Measurements from ENCODE around the gene ABCB9.
"Not testable (repeated sequence)": the region's sequence is repeated elsewhere in the genome, so short reads cannot be mapped to it uniquely, and the experiment has no call there.

ABCB9 gene

DNA sequence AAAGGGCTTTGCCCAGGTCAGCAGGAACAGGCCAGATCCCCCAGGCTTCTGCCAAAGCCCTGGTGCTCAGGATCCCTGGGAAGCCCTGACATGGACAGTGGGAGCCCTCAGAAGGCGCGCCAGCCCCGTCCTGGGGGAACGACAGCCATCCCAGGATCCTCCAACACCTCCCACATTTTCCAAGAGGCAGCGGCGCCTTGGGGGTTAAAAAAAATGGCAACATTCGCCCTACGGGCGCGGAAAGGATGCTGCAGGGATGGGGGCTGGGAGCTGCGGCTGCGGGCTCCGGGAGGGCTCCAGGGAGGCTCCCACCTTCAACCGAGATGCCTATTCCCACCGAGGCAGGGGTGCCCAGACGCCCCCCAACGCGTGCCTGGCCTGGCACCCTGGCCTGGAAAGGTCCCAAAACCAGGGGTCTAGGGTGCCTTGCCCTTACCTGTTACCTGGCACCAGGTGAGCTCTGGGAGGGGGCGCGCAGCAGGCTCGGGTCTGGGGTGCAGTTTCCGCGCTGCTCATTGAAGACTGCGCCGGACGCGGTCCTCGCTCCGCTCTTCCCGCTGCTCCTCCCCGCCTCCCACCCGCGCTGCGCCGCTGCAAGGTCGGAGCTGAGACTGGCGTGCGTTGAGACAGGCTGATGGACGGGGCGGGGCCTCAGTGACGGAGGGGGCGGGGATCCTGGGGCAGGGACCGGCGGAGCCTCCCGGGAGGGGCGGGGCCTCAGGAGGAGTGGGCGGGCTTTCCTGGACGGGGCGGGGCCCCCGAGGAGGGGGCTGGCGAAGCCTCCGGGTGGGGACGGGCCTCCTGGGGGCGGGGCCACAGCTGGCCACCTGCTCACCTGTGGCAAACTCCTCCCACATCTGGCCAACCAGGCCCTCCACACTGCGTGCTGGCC lies at the start of gene ABCB9:
Gene ABCB9, minus strand, starts transcription at position 613 of the 892 bp plus-strand sequence. CDS start 6,228 bp downstream, outside the sequence.
- H3K4me3 Mint-ChIP-seq: peak within 1 kb of the TSS; percentile 66

DNA sequence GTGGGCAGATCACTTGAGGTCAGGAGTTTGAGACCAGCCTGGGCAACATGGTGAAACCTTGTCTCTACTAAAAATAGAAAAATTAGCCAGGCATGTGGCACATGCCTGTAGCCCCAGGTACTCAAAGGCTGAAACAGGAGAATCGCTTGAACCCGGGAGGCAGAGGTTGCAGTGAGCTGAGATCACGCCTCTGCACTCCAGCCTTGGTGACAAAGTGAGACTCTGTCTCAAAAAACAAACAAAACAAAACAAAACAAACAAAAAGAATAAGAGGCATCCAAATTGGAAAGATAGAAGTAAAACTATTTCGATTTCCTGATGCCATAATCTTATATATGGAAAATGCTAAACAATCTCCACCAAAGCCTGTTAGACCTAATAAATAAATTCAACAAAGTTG lies 48.2 kb upstream of the ABCB9 start:
- H3K27ac Mint-ChIP-seq; DNase-seq; H3K4me1 Mint-ChIP-seq (ENCODE audit: low read depth); H3K27me3 Mint-ChIP-seq; H3K4me3 Mint-ChIP-seq; H3K9me3 Mint-ChIP-seq: not testable (repeated sequence)
- H3K36me3 Mint-ChIP-seq (ENCODE audit: low read depth): peaks cover 16% of the 10 kb centered on the region

More for the DNA sequence above, at the start of gene ABCB9:
- DNase-seq: peak; percentile 93
- no peaks in the 10 kb centered on the region for H3K9me3 Mint-ChIP-seq
- no peak within 1 kb of the TSS for H3K27ac Mint-ChIP-seq
- H3K4me1 Mint-ChIP-seq (ENCODE audit: low read depth): peaks cover 7% of the 10 kb centered on the region
- H3K27me3 Mint-ChIP-seq: no peaks in the 10 kb centered on the region
- no peaks in the 10 kb centered on the region for H3K36me3 Mint-ChIP-seq (ENCODE audit: low read depth)

GRCh38 chr12:123013185-123014095 lies 47.2 kb upstream of the ABCB9 start:
- peaks cover 17% of the 10 kb centered on the region for H3K36me3 Mint-ChIP-seq (ENCODE audit: low read depth)
- no peak overlapping the region for H3K27ac Mint-ChIP-seq
- no peak overlapping the region for H3K4me3 Mint-ChIP-seq
- H3K4me1 Mint-ChIP-seq (ENCODE audit: low read depth): no peaks in the 10 kb centered on the region
- H3K27me3 Mint-ChIP-seq: no peaks in the 10 kb centered on the region
- no peak for DNase-seq
- H3K9me3 Mint-ChIP-seq: no peaks in the 10 kb centered on the region

GRCh38 chr12:123011701-123012100 lies 45.4 kb upstream of the ABCB9 start:
- H3K27me3 Mint-ChIP-seq: no peaks in the 10 kb centered on the region
- DNase-seq: no peak

GRCh38 chr12:123010681-123011080 lies 44.4 kb upstream of the ABCB9 start:
- Mint-ChIP-seq H3K4me1 (ENCODE audit: low read depth) (no peaks in the 10 kb centered on the region), H3K36me3 (ENCODE audit: low read depth) (peaks cover 18% of the 10 kb centered on the region), H3K9me3 (no peaks in the 10 kb centered on the region), H3K27ac (no peak overlapping the region), H3K4me3 (no peak overlapping the region), H3K27me3 (no peaks in the 10 kb centered on the region)
- DNase-seq: no peak

More at GRCh38 chr12:123011701-123012100, 45.4 kb upstream of the ABCB9 start:
- H3K4me3 Mint-ChIP-seq: no peak overlapping the region
- no peaks in the 10 kb centered on the region for H3K9me3 Mint-ChIP-seq
- H3K27ac Mint-ChIP-seq: peak overlapping the region; percentile 37
- peaks cover 21% of the 10 kb centered on the region for H3K36me3 Mint-ChIP-seq (ENCODE audit: low read depth)
- H3K4me1 Mint-ChIP-seq (ENCODE audit: low read depth): no peaks in the 10 kb centered on the region

- no peak for DNase-seq
- H3K36me3 Mint-ChIP-seq (ENCODE audit: low read depth): peaks cover 20% of the 10 kb centered on the region
- H3K4me3 Mint-ChIP-seq: no peak overlapping the region
- H3K9me3 Mint-ChIP-seq: no peaks in the 10 kb centered on the region
- H3K27ac Mint-ChIP-seq: no peak overlapping the region
- no peaks in the 10 kb centered on the region for H3K27me3 Mint-ChIP-seq
- H3K4me1 Mint-ChIP-seq (ENCODE audit: low read depth): no peaks in the 10 kb centered on the region
Measured at GRCh38 chr12:123010110-123010509, 43.8 kb upstream of the ABCB9 start.

DNA sequence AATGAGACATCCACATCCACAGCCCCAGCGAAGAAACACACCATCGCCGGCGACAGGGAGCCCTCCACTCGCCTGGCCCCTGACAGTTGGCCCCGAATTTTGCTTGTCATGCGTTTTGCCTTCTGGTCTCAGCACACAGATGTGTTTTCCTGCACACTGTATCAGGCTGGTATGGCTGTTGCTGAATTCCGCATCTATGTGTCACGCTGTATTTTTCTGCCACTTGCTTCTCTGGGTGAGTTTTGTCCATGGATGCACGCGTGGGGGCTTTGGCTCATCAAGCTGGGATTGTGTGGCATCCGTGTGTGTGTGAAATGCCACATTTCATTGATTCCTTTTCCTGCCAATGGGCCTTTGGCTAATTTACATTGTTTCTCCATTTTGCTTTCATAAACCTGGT lies 40.7 kb upstream of the ABCB9 start:
- Mint-ChIP-seq H3K9me3 (no peaks in the 10 kb centered on the region), H3K4me3 (no peak overlapping the region), H3K4me1 (ENCODE audit: low read depth) (no peaks in the 10 kb centered on the region), H3K27ac (no peak overlapping the region), H3K27me3 (no peaks in the 10 kb centered on the region), H3K36me3 (ENCODE audit: low read depth) (peaks cover 24% of the 10 kb centered on the region)
- DNase-seq: no peak

GRCh38 chr12:123005081-123005626 lies 38.9 kb upstream of the ABCB9 start:
- no peak for DNase-seq
- Mint-ChIP-seq H3K4me3 (no peak overlapping the region), H3K36me3 (ENCODE audit: low read depth) (peaks cover 28% of the 10 kb centered on the region), H3K27me3 (no peaks in the 10 kb centered on the region), H3K27ac (no peak overlapping the region), H3K9me3 (no peaks in the 10 kb centered on the region), H3K4me1 (ENCODE audit: low read depth) (no peaks in the 10 kb centered on the region)

- H3K27me3 Mint-ChIP-seq: no peaks in the 10 kb centered on the region
- H3K4me1 Mint-ChIP-seq (ENCODE audit: low read depth): no peaks in the 10 kb centered on the region
- no peak overlapping the region for H3K27ac Mint-ChIP-seq
- no peak for DNase-seq
- H3K9me3 Mint-ChIP-seq: no peaks in the 10 kb centered on the region
- peaks cover 23% of the 10 kb centered on the region for H3K36me3 Mint-ChIP-seq (ENCODE audit: low read depth)
- H3K4me3 Mint-ChIP-seq: no peak overlapping the region
Measured at GRCh38 chr12:123004287-123004686, 38.0 kb upstream of the ABCB9 start.

GRCh38 chr12:123003257-123003656 lies 37.0 kb upstream of the ABCB9 start:
- H3K36me3 Mint-ChIP-seq (ENCODE audit: low read depth): peaks cover 23% of the 10 kb centered on the region
- H3K27me3 Mint-ChIP-seq: no peaks in the 10 kb centered on the region
- no peak overlapping the region for H3K4me3 Mint-ChIP-seq
- H3K9me3 Mint-ChIP-seq: no peaks in the 10 kb centered on the region
- no peak overlapping the region for H3K27ac Mint-ChIP-seq
- no peak for DNase-seq
- H3K4me1 Mint-ChIP-seq (ENCODE audit: low read depth): no peaks in the 10 kb centered on the region

DNA sequence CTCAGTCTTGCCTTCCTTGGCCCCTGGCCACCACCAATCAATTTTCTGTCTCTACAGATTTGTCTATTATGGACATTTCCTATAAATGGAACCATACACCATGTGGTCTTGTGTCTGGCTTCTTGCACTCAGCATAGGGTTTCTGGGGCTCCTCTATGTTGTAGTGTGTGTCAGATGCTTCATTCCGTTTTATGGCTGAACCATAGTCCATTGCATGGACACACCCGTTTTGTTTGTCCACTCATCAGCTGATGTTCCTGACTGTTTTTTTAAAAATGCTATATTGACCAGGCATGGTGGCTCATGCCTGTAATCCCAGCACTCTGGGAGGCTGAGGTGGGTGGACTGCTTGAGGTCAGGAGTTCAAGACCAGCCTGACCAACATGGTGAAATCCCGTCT lies 35.2 kb upstream of the ABCB9 start:
- H3K27ac Mint-ChIP-seq: no peak overlapping the region
- no peaks in the 10 kb centered on the region for H3K9me3 Mint-ChIP-seq
- no peak overlapping the region for H3K4me3 Mint-ChIP-seq
- DNase-seq: no peak
- H3K36me3 Mint-ChIP-seq (ENCODE audit: low read depth): peaks cover 22% of the 10 kb centered on the region
- no peaks in the 10 kb centered on the region for H3K4me1 Mint-ChIP-seq (ENCODE audit: low read depth)
- H3K27me3 Mint-ChIP-seq: no peaks in the 10 kb centered on the region

DNA sequence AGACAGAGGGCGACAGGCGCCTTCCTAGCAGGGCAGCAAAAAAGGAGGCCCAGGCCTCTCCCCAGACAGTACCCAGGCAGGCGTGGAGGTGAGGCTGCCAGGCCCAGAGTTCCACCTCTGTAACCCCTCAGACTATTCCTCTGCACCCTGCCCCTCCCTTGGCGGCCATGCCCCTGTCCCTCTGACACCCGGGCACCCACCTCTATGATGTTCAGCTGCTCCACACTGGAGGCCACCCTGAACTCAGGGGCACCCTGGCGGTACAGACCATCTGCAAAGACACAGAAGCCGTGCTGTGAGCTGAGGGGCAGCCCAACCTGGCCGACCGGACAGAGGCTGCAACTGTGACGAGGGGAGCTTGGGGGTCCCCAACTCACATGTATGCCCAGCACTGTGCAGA lies 34.3 kb upstream of the ABCB9 start:
- Mint-ChIP-seq H3K36me3 (ENCODE audit: low read depth) (peaks cover 22% of the 10 kb centered on the region), H3K27ac (no peak overlapping the region), H3K4me1 (ENCODE audit: low read depth) (no peaks in the 10 kb centered on the region), H3K9me3 (no peaks in the 10 kb centered on the region), H3K4me3 (no peak overlapping the region), H3K27me3 (no peaks in the 10 kb centered on the region)
- DNase-seq: no peak

DNA sequence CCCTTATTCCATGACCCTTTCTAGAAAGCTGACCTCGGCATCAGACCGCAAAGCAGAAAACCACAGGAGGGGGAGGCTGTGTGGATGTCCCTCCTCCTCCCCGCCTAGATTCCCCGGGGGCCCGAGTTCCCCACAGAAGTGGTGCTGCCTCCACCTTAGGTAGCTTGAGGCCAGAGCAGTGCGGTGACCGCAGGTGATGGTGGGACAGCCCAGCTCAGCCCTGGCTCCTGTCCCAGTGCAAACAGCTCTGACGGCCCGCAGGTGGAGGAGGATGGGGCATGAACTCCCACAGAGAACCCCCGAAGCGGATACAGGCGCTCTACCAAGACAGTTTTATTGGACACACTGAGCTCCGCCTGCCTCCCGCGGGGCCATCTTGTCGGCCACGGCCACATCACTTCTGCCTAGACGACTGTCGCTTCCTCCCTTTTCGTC lies 33.7 kb upstream of the ABCB9 start:
- Mint-ChIP-seq H3K4me1 (ENCODE audit: low read depth) (no peaks in the 10 kb centered on the region), H3K36me3 (ENCODE audit: low read depth) (peaks cover 19% of the 10 kb centered on the region), H3K27ac (no peak overlapping the region), H3K9me3 (no peaks in the 10 kb centered on the region), H3K27me3 (no peaks in the 10 kb centered on the region), H3K4me3 (no peak overlapping the region)
- no peak for DNase-seq

GRCh38 chr12:122999196-122999946 lies 33.1 kb upstream of the ABCB9 start:
- H3K9me3 Mint-ChIP-seq: no peaks in the 10 kb centered on the region
- H3K4me1 Mint-ChIP-seq (ENCODE audit: low read depth): no peaks in the 10 kb centered on the region
- H3K27ac Mint-ChIP-seq: peak overlapping the region; percentile 1
- no peak overlapping the region for H3K4me3 Mint-ChIP-seq
- peaks cover 15% of the 10 kb centered on the region for H3K36me3 Mint-ChIP-seq (ENCODE audit: low read depth)
- DNase-seq: no peak
- no peaks in the 10 kb centered on the region for H3K27me3 Mint-ChIP-seq

Measured in activated T-cell treated with anti-CD3 and anti-CD28 coated beads, Interleukin-2, amount 50 U/mL, for 24 hours (primary cell).